OCI-LY7 (cell line): ENCODE results near the gene CRACDL. TPM values are rescaled to one million over a fixed set of nuclear protein-coding genes. Genes with fewer than 3 reads are reported as not detected.

Source experiments
- BruUV-seq: library from RNA; stranded (reverse); fragments of 400-500 nt; replicated peaks from 2 replicates; lab custom pipeline; 2021; lab: Mats Ljungman, UMichigan
- CTCF ChIA-PET: fragments of 300-600 bp; sonication (Branson Sonifier 250); formaldehyde crosslinking; loops from one replicate; lab custom pipeline; 2022; ENCODE audit warnings: antibody characterized with exemption; ENCODE audit not compliant: unreplicated experiment; lab: Charles Lee
- POLR2A ChIA-PET: fragments of 300-600 bp; sonication (Branson Sonifier 250); formaldehyde crosslinking; loops from one replicate; lab custom pipeline; 2022; ENCODE audit warnings: antibody characterized with exemption; lab: Charles Lee
- DNase-seq: peaks from one replicate; pipeline ENCODE4 v3.0.0-alpha.2; 2015; ENCODE audit warnings: low spot score
- H2AFZ ChIP-seq: fragments of 200-600 bp; sonication (generic), shearing (Covaris generic); 2 replicates; pipeline ENCODE4 v1.6.1; 2014; ENCODE audit warnings: mild to moderate bottlenecking, antibody characterized with exemption, low read length, moderate library complexity
- H3K27ac ChIP-seq: fragments of 200-600 bp; sonication (generic); 2 replicates; pipeline ENCODE4 v1.5.1; 2014; ENCODE audit warnings: mixed run types, low read depth, mild to moderate bottlenecking, moderate library complexity, low read length, inconsistent platforms; ENCODE audit not compliant: poor library complexity, severe bottlenecking
- H3K36me3 ChIP-seq: fragments of 200-600 bp; sonication (generic); 2 replicates; pipeline ENCODE4 v1.6.1; 2014; ENCODE audit warnings: mild to moderate bottlenecking, antibody characterized with exemption, low read length, moderate library complexity, mixed read lengths; ENCODE audit not compliant: insufficient read depth
- H3K4me1 ChIP-seq: fragments of 200-600 bp; sonication (generic); 2 replicates; pipeline ENCODE4 v1.5.1; 2014; ENCODE audit warnings: mild to moderate bottlenecking, low read length; ENCODE audit not compliant: insufficient read depth, poor library complexity, severe bottlenecking
- H3K4me2 ChIP-seq: fragments of 200-600 bp; sonication (generic); 2 replicates; pipeline ENCODE4 v1.6.1; 2014; ENCODE audit warnings: mild to moderate bottlenecking, low read length
- H3K4me3 ChIP-seq: fragments of 200-600 bp; sonication (generic); 2 replicates; pipeline ENCODE4 v1.5.1; 2014; ENCODE audit warnings: mild to moderate bottlenecking, low read depth, low read length; ENCODE audit not compliant: poor library complexity, severe bottlenecking
- H3K79me2 ChIP-seq: fragments of 200-600 bp; sonication (generic); 2 replicates; pipeline ENCODE4 v1.6.1; 2016; ENCODE audit warnings: low read depth, mild to moderate bottlenecking, low read length, moderate library complexity, mixed read lengths; ENCODE audit not compliant: insufficient read depth
- H3K9me2 ChIP-seq: fragments of 200-600 bp; sonication (generic); 2 replicates; pipeline ENCODE4 v1.6.1; 2016; ENCODE audit warnings: mild to moderate bottlenecking, low read length, mixed read lengths; ENCODE audit not compliant: insufficient read depth
- H3K9me3 ChIP-seq: fragments of 200-600 bp; sonication (generic); 2 replicates; pipeline ENCODE4 v1.6.1; 2014; ENCODE audit warnings: mild to moderate bottlenecking, mixed run types, low read length, mixed read lengths
- H4K20me1 ChIP-seq: fragments of 200-600 bp; sonication (generic); 2 replicates; pipeline ENCODE4 v1.6.1; 2014; ENCODE audit warnings: mild to moderate bottlenecking, antibody characterized with exemption, low read length, moderate library complexity, mixed read lengths; ENCODE audit not compliant: insufficient read depth
- CTCF ChIP-seq: fragments of 200-600 bp; sonication (generic); conservative IDR thresholded peaks from 2 replicates; pipeline ENCODE4 v1.5.1; 2014; ENCODE audit warnings: mild to moderate bottlenecking, antibody characterized with exemption, low read length, moderate library complexity, mixed read lengths
- EZH2phosphoT487 ChIP-seq: fragments of 200-600 bp; sonication (generic); IDR thresholded peaks from 2 replicates; pipeline ENCODE4 v1.6.1; 2018; ENCODE audit warnings: low read depth, borderline replicate concordance, mild to moderate bottlenecking, mixed run types, antibody characterized with exemption, low read length, moderate library complexity, mixed read lengths
- intact Hi-C: fragments of 100-400 bp; cut with micrococcal nuclease; formaldehyde crosslinking; loops from one replicate; pipeline ENCODE4 v1.10.0; 2022; ENCODE audit not compliant: unreplicated experiment
- total RNA-seq, 2 experiments: library from RNA; depleted of rRNA in 1 of 2; stranded (reverse); fragments of >200 nt in 1 of 2; shearing (Covaris generic) in 1 of 2; gene quantifications; 2 replicates each; pipeline ENCODE4 v1.2.3, GENCODE V29; 2014 to 2022

Gene CRACDL
- total RNA-seq, 2 experiments from 2014 or later = 0.03 to 0.13 TPM

- no peak overlapping the region for H3K27ac ChIP-seq
- no peak overlapping the region for H3K4me3 ChIP-seq
- POLR2A ChIA-PET = no interaction called here
- H2AFZ ChIP-seq = no peak overlapping the region
- no peaks in the 10 kb centered on the region for H3K79me2 ChIP-seq
- H3K9me3 ChIP-seq = peaks cover 9% of the 10 kb centered on the region
- BruUV-seq = no TSS peak
- H3K4me1 ChIP-seq = no peaks in the 10 kb centered on the region
- TF ChIP-seq CTCF (no peak), EZH2phosphoT487 (no peak)
- CTCF ChIA-PET = no interaction called here
- intact Hi-C loops = no loop called here
- H3K9me2 ChIP-seq = no peaks in the 10 kb centered on the region
- H3K4me2 ChIP-seq = no peak overlapping the region
- no peaks in the 10 kb centered on the region for H3K36me3 ChIP-seq
- DNase-seq = no peak
- H4K20me1 ChIP-seq = no peaks in the 10 kb centered on the region
Measured at GRCh38 chr2:98926601-98927000, 9.4 kb downstream of the CRACDL start.

GRCh38 chr2:98924910-98925309 is 11.1 kb downstream of the CRACDL start:
- Histone ChIP-seq H4K20me1 (no peaks in the 10 kb centered on the region), H3K4me3 (no peak overlapping the region), H3K36me3 (no peaks in the 10 kb centered on the region), H3K27ac (no peak overlapping the region), H3K4me1 (no peaks in the 10 kb centered on the region), H3K4me2 (no peak overlapping the region), H3K9me3 (peaks cover 9% of the 10 kb centered on the region), H3K9me2 (no peaks in the 10 kb centered on the region), H2AFZ (no peak overlapping the region), H3K79me2 (no peaks in the 10 kb centered on the region)
- no peak for TF ChIP-seq EZH2phosphoT487
- TF ChIP-seq CTCF = no peak
- CTCF ChIA-PET = no interaction called here
- DNase-seq = no peak
- BruUV-seq = no TSS peak
- intact Hi-C loops = no loop called here
- POLR2A ChIA-PET = no interaction called here

- Histone ChIP-seq H3K36me3 (no peaks in the 10 kb centered on the region), H3K9me3 (peaks cover 9% of the 10 kb centered on the region), H3K4me3 (no peak overlapping the region), H4K20me1 (no peaks in the 10 kb centered on the region), H3K4me2 (no peak overlapping the region), H3K9me2 (no peaks in the 10 kb centered on the region), H3K4me1 (no peaks in the 10 kb centered on the region), H3K79me2 (no peaks in the 10 kb centered on the region), H2AFZ (no peak overlapping the region), H3K27ac (no peak overlapping the region)
- TF ChIP-seq CTCF (no peak), EZH2phosphoT487 (no peak)
- BruUV-seq = no TSS peak
- intact Hi-C loops = no loop called here
- CTCF ChIA-PET = no interaction called here
- POLR2A ChIA-PET = no interaction called here
- DNase-seq = no peak
Measured at GRCh38 chr2:98924038-98924830, 11.8 kb downstream of the CRACDL start.
